Adrenal gland (tissue), 12 donors: Measurements from ENCODE around the gene TP53I13. TPM values are rescaled to one million over a fixed set of nuclear protein-coding genes. Genes with fewer than 3 reads are reported as not detected.

Source experiments
- DNase-seq, 7 donors: peaks; one replicate each; pipeline ENCODE4 v3.0.0-alpha.2; 2019 to 2020
- H3K27ac ChIP-seq, 5 donors: fragments of 200-600 bp; sonication (generic) in 4 of 5; 1 replicate in 3 of 5; 2 replicates in 2 of 5; pipeline versions ENCODE4 v1.5.1 to v1.8.0; 2016 to 2020; ENCODE audit warnings: mild to moderate bottlenecking in 1 of 5
- H3K27me3 ChIP-seq: fragments of 200-600 bp; 2 replicates; pipeline ENCODE4 v1.8.0; 2021
- H3K36me3 ChIP-seq, 2 donors: fragments of 200-600 bp; replicated peaks in 1 of 2; 1 replicate in 1 of 2; 2 replicates in 1 of 2; pipeline versions ENCODE4 v1.5.1 to v1.8.0; 2018 to 2022
- H3K4me1 ChIP-seq, 2 donors: fragments of 200-600 bp; replicated peaks in 1 of 2; 1 replicate in 1 of 2; 2 replicates in 1 of 2; pipeline versions ENCODE4 v1.5.1 to v1.8.0; 2018 to 2021
- H3K4me3 ChIP-seq, 4 donors: fragments of 200-600 bp; sonication (generic) in 3 of 4; one replicate each; pipeline ENCODE4 v1.5.1; 2016 to 2018
- H3K9me3 ChIP-seq, 3 donors: fragments of 200-600 bp; sonication (generic) in 1 of 3; replicated peaks in 1 of 3; 1 replicate in 2 of 3; 2 replicates in 1 of 3; pipeline versions ENCODE4 v1.5.1 to v1.8.0; 2016 to 2021
- CTCF ChIP-seq, 6 experiments: fragments of 450-650 bp in 4 of 6; fragments of 200-600 bp in 2 of 6; sonication (generic) in 1 of 6; IDR thresholded peaks; 1 replicate in 5 of 6; 2 replicates in 1 of 6; pipeline versions ENCODE4 v1.5.1 to v1.8.0; 2016 to 2021; ENCODE audit warnings: antibody characterized with exemption in 6 of 6, mild to moderate bottlenecking in 2 of 6, moderate library complexity in 1 of 6
- POLR2A ChIP-seq, 2 donors: fragments of 450-650 bp; IDR thresholded peaks; one replicate each; pipeline ENCODE4 v1.6.1; 2017; ENCODE audit warnings: antibody characterized with exemption in 2 of 2, mild to moderate bottlenecking in 2 of 2, moderate library complexity in 1 of 2
- WGBS, 4 donors: extraction: QIAGEN DNeasy Blood & Tissue Kit in 2 of 4; methylation state at CpG; one replicate each; pipeline versions ENCODE4 v1.1.5 to v1.1.7; 2013 to 2017; 5-methylcytosine and 5-hydroxymethylcytosine counted together
- intact Hi-C, 2 donors: fragments of 100-400 bp; cut with DNase I; formaldehyde crosslinking; loops; one replicate each; pipeline versions ENCODE4 v1.14.1 to v1.15.0; 2022 to 2023
- polyA plus RNA-seq, 3 donors: library from polyadenylated mRNA; stranded (reverse); fragments of 200-250 nt in 2 of 3; fragments of 350-450 nt in 1 of 3; fragmentation: Illumina TruSeq in 1 of 3; extraction: RNeasy Lipid Tissue Mini Kit (QIAGEN cat#74804) in 1 of 3; gene quantifications; one replicate each; pipeline ENCODE4 v1.2.3, GENCODE V29; 2013 to 2014
- total RNA-seq, 9 donors: library from RNA; depleted of rRNA in 4 of 9; stranded (reverse); fragments of >200 nt in 4 of 9; fragments of 120-200 nt in 1 of 9; fragmentation: NEBNext Ultra II Directional in 1 of 9; extraction: Animal tissue kit (Norgen Biotek cat#: 25700) in 1 of 9; gene quantifications; one replicate each; pipeline versions ENCODE4 v1.1.0 to v1.2.4, GENCODE V29; 2013 to 2023
- donor health status: healthy with polysubstance abuse.
- donor health status: Bipolar disorder and iron deficiency.
- donor health status: DM: yes; HTN: yes; CAD: no.
- donor health status: DM: no; HTN: no; CAD: no.
- donor health status: DM: no; HTN: no; CAD: no.
- donor health status: DM: yes; HTN: yes; CAD: no.

The TP53I13 gene
- total and polyA plus RNA-seq, 12 donors = 4.2 to 163 (median 45.2) TPM

- intact Hi-C loops = no loop called here
- TF ChIP-seq POLR2A (IDR thresholded peaks at IDR 0.05) (no peak), CTCF (IDR thresholded peaks at IDR 0.05) (no peak)
- WGBS, 4 donors = 87 to 93% (median 93%) methylated on average over 3 of the region's 3 CpGs
- H3K27me3 ChIP-seq = no peaks in the 10 kb centered on the region
- H3K4me3 ChIP-seq = no peak overlapping the region
- H3K9me3 ChIP-seq = no peaks in the 10 kb centered on the region
- H3K27ac ChIP-seq = no peak overlapping the region
- peaks cover 20 to 31% of the 10 kb centered on the region in 2 donors for H3K4me1 ChIP-seq
- H3K36me3 ChIP-seq = no peaks in the 10 kb centered on the region
- DNase-seq = peak in 1 of 7 donors; percentile 46
Measured at GRCh38 chr17:29563816-29564215, 4.7 kb upstream of the TP53I13 start.

GRCh38 chr17:29565643-29566472 is 2.6 kb upstream of the TP53I13 start:
- Histone ChIP-seq H3K9me3 (no peaks in the 10 kb centered on the region), H3K36me3 (no peaks in the 10 kb centered on the region), H3K4me1 (peaks cover 26 to 39% of the 10 kb centered on the region in 2 donors), H3K4me3 (peak overlapping the region in 2 of 4 donors; percentile 7 to 63), H3K27ac (peak overlapping the region in 2 of 5 donors; percentile 83 to 94), H3K27me3 (no peaks in the 10 kb centered on the region)
- TF ChIP-seq CTCF (IDR thresholded peaks at IDR 0.05) (no peak), POLR2A (IDR thresholded peaks at IDR 0.05) (no peak)
- WGBS, 4 donors = 34 to 65% (median 37%) methylated on average over 2 to 55 of the region's 55 CpGs
- intact Hi-C loops = no loop called here
- DNase-seq = peak in 4 of 7 donors; percentile 12 to 56 (median 36)

- H3K4me3 ChIP-seq = peak within 1 kb of the TSS; percentile 9 to 63 (median 31)
- TF ChIP-seq POLR2A (IDR thresholded peaks at IDR 0.05) = peak; percentile 31 to 36
- peak in 1 of 6 experiments; percentile 1 for TF ChIP-seq CTCF (IDR thresholded peaks at IDR 0.05)
- H3K27me3 ChIP-seq = no peaks in the 10 kb centered on the region
- intact Hi-C loops = no loop called here
- H3K27ac ChIP-seq = peak within 1 kb of the TSS; percentile 30 to 94 (median 77)
- H3K36me3 ChIP-seq = no peaks in the 10 kb centered on the region
- H3K9me3 ChIP-seq = no peaks in the 10 kb centered on the region
- WGBS, 4 donors = 0 to 2% (median 1%) methylated on average over 2 to 94 of the region's 94 CpGs
- H3K4me1 ChIP-seq = peaks cover 23 to 34% of the 10 kb centered on the region in 2 donors
- DNase-seq = peak; percentile 53 to 72 (median 65)
Measured at GRCh38 chr17:29566473-29567303, 1.8 kb upstream of the TP53I13 start, which contains the start of gene ABHD15. Gene ABHD15 (minus strand): TSS chr17:29567037. CDS start chr17:29566966, 71 bp downstream.

GRCh38 chr17:29567304-29567553 is 1.3 kb upstream of the TP53I13 start:
- H3K27ac ChIP-seq = peak overlapping the region in 4 of 5 donors; percentile 62 to 94 (median 80)
- peaks cover 27 to 36% of the 10 kb centered on the region in 2 donors for H3K4me1 ChIP-seq
- no peaks in the 10 kb centered on the region for H3K27me3 ChIP-seq
- WGBS, 4 donors = 0 to 1% (median 0%) methylated on average over 1 to 27 of the region's 27 CpGs; no CpG with 5 or more reads in 1 of the 4 donors
- H3K36me3 ChIP-seq = no peaks in the 10 kb centered on the region
- DNase-seq = no peak
- no peaks in the 10 kb centered on the region for H3K9me3 ChIP-seq
- H3K4me3 ChIP-seq = peak overlapping the region in 3 of 4 donors; percentile 29 to 63 (median 33)
- TF ChIP-seq POLR2A (IDR thresholded peaks at IDR 0.05) (peak in 1 of 2 donors; percentile 9), CTCF (IDR thresholded peaks at IDR 0.05) (no peak)
- intact Hi-C loops = no loop called here
